ENCODE measurements around the gene KCNG2. TPM values are rescaled to one million over a fixed set of nuclear protein-coding genes. Genes with fewer than 3 reads are reported as not detected.

KCNG2 gene
- total and polyA plus RNA-seq, 2 donors (not counting 1 experiment from before 2014, with no cell fraction given) = not detected

DNA sequence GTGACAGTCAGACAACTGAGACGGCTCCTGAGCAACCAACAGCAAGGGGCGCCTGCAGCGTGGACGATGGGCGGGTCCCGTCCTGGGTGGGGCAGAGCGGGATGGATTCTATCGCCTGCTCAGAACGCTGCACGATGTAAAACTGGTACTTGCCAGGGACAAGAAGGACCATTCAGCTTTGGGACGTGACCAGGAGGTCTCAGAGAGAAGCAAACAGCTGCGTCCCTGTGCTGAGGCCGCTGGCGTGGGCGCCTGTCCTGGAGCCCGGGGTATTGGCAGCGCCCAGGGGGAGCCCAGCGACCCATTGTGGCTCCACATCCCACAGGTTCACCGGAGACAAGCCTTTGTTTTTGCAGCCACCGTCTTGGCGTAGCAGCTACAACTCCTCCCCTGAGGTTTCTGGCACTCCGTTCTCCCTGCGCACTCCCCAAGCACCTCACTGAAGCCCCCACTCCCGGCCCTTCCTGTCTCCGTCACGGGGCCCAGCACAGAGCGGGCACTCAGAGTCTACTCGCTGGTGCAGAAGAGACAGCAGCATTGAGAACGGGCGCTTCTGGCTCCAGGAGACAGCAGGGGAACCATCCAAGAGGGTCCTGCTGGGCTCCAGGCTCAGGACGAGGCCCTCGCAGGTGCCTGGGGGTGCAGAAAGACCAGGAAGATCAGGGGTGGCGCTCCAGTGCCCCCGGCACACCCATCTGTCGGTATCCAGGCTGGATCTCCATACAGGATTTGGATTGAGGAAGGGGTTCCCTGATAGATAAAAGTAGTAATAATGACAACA lies 22.1 kb upstream of the KCNG2 start:
- POLR2A ChIA-PET = no interaction called here

DNA sequence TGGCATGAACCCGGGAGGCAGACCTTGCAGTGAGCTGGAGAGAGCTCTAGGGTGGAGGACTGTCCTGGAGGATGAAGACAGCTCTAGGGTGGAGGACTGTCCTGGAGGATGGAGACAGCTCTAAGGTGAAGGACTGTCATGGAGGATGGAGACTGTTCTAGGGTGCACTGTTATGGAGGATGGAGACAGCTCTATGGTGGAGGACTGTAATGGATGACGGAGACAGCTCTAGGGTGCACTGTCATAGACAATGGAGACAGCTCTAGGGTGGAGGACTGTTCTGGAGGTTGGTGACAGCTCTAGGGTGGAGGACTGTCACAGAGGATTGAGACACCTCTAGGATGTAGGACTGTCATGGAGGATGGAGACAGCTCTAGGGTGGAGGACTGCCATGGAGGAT lies 21.1 kb upstream of the KCNG2 start:
- 100% methylated on average over 2 of the region's 2 CpGs for WGBS (ENCODE audit: insufficient coverage)
- ATAC-seq (ENCODE audit: low read depth) (no peak), DNase-seq (no peak)
- H2AFZ ChIP-seq (ENCODE audit: insufficient read depth, low read depth, low read length, poor library complexity, severe bottlenecking) = no peak overlapping the region
- no peak overlapping the region for H3K4me2 ChIP-seq (replicated peaks; ENCODE audit: low read depth, low read length, poor library complexity, severe bottlenecking)
- no peaks in the 10 kb centered on the region for H3K36me3 ChIP-seq (replicated peaks in 1 of 2; ENCODE audit: control extremely low read depth in 1 of 2, control insufficient read depth in 1 of 2, extremely low read depth in 1 of 2, insufficient read depth in 2 of 2, low read length in 1 of 2)
- Mint-ChIP-seq H3K27me3 (peaks cover 30% of the 10 kb centered on the region), H3K4me3 (no peak overlapping the region), H3K9me3 (ENCODE audit: insufficient read depth) (peaks cover 3% of the 10 kb centered on the region), H3K4me1 (no peaks in the 10 kb centered on the region), H3K27ac (no peak overlapping the region)
- TF ChIP-seq, protein P1, sequence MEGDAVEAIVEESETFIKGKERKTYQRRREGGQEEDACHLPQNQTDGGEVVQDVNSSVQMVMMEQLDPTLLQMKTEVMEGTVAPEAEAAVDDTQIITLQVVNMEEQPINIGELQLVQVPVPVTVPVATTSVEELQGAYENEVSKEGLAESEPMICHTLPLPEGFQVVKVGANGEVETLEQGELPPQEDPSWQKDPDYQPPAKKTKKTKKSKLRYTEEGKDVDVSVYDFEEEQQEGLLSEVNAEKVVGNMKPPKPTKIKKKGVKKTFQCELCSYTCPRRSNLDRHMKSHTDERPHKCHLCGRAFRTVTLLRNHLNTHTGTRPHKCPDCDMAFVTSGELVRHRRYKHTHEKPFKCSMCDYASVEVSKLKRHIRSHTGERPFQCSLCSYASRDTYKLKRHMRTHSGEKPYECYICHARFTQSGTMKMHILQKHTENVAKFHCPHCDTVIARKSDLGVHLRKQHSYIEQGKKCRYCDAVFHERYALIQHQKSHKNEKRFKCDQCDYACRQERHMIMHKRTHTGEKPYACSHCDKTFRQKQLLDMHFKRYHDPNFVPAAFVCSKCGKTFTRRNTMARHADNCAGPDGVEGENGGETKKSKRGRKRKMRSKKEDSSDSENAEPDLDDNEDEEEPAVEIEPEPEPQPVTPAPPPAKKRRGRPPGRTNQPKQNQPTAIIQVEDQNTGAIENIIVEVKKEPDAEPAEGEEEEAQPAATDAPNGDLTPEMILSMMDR (IDR thresholded peaks at IDR 0.05) = no peak
- no peak for TF ChIP-seq EZH2 (IDR thresholded peaks at IDR 0.05; ENCODE audit: borderline replicate concordance, insufficient read depth, low read depth, low read length, poor library complexity, severe bottlenecking)
- no peak overlapping the region for H3K4me3 ChIP-seq (ENCODE audit: control extremely low read depth in 1 of 5, extremely low read depth in 1 of 5, insufficient read depth in 1 of 5, low read depth in 2 of 5, low read length in 4 of 5)
- CTCF ChIA-PET = no interaction called here
- no peaks in the 10 kb centered on the region for H3K79me2 ChIP-seq (ENCODE audit: control insufficient read depth, insufficient read depth, low read length)
- no peaks in the 10 kb centered on the region for H3K4me1 ChIP-seq (ENCODE audit: control insufficient read depth in 2 of 2, insufficient read depth in 2 of 2, low read length in 2 of 2)
- no peak overlapping the region for H3K27ac ChIP-seq (ENCODE audit: low read length in 2 of 2)
- intact Hi-C loops (cut with micrococcal nuclease) = no loop called here
- H3K9ac ChIP-seq (ENCODE audit: low read length) = no peak overlapping the region
- H3K27me3 ChIP-seq (replicated peaks in 1 of 4; ENCODE audit: control extremely low read depth in 1 of 4, control insufficient read depth in 3 of 4, insufficient read depth in 4 of 4, low read length in 3 of 4) = peaks cover 0 to 17% (median 0%) of the 10 kb centered on the region in 4 experiments
- peaks cover 0 to 12% (median 0%) of the 10 kb centered on the region in 3 donors for H3K9me3 ChIP-seq (ENCODE audit: control extremely low read depth in 1 of 3, control insufficient read depth in 2 of 3, insufficient read depth in 1 of 3, low read length in 2 of 3)
- H4K20me1 ChIP-seq (ENCODE audit: control insufficient read depth, insufficient read depth, low read length, poor library complexity, severe bottlenecking) = no peaks in the 10 kb centered on the region
- POLR2A ChIA-PET = no interaction called here

More for the DNA sequence above, 22.1 kb upstream of the KCNG2 start:
- H3K27me3 ChIP-seq (replicated peaks in 1 of 4; ENCODE audit: control extremely low read depth in 1 of 4, control insufficient read depth in 3 of 4, insufficient read depth in 4 of 4, low read length in 3 of 4) = peaks cover 0 to 13% (median 0%) of the 10 kb centered on the region in 4 experiments
- H3K4me1 Mint-ChIP-seq = no peaks in the 10 kb centered on the region
- DNase-seq (no peak), ATAC-seq (ENCODE audit: low read depth) (no peak)
- CTCF ChIA-PET = no interaction called here
- TF ChIP-seq, protein P1 (IDR thresholded peaks at IDR 0.05) = no peak
- TF ChIP-seq EZH2 (IDR thresholded peaks at IDR 0.05; ENCODE audit: borderline replicate concordance, insufficient read depth, low read depth, low read length, poor library complexity, severe bottlenecking) = no peak
- H3K4me3 ChIP-seq (ENCODE audit: control extremely low read depth in 1 of 5, extremely low read depth in 1 of 5, insufficient read depth in 1 of 5, low read depth in 2 of 5, low read length in 4 of 5) = no peak overlapping the region
- H3K27ac ChIP-seq (ENCODE audit: low read length in 2 of 2) = no peak overlapping the region
- no peak overlapping the region for H2AFZ ChIP-seq (ENCODE audit: insufficient read depth, low read depth, low read length, poor library complexity, severe bottlenecking)
- 87% methylated on average over 32 of the region's 35 CpGs for WGBS (ENCODE audit: insufficient coverage)
- no peaks in the 10 kb centered on the region for H3K4me1 ChIP-seq (ENCODE audit: control insufficient read depth in 2 of 2, insufficient read depth in 2 of 2, low read length in 2 of 2)
- no peak overlapping the region for H3K4me3 Mint-ChIP-seq
- no peak overlapping the region for H3K4me2 ChIP-seq (replicated peaks; ENCODE audit: low read depth, low read length, poor library complexity, severe bottlenecking)
- H3K9me3 Mint-ChIP-seq (ENCODE audit: insufficient read depth) = peaks cover 3% of the 10 kb centered on the region
- peaks cover 0 to 17% (median 0%) of the 10 kb centered on the region in 3 donors for H3K9me3 ChIP-seq (ENCODE audit: control extremely low read depth in 1 of 3, control insufficient read depth in 2 of 3, insufficient read depth in 1 of 3, low read length in 2 of 3)
- no peak overlapping the region for H3K9ac ChIP-seq (ENCODE audit: low read length)
- peaks cover 30% of the 10 kb centered on the region for H3K27me3 Mint-ChIP-seq
- H3K27ac Mint-ChIP-seq = no peak overlapping the region
- no peaks in the 10 kb centered on the region for H3K36me3 ChIP-seq (replicated peaks in 1 of 2; ENCODE audit: control extremely low read depth in 1 of 2, control insufficient read depth in 1 of 2, extremely low read depth in 1 of 2, insufficient read depth in 2 of 2, low read length in 1 of 2)
- H3K79me2 ChIP-seq (ENCODE audit: control insufficient read depth, insufficient read depth, low read length) = no peaks in the 10 kb centered on the region
- intact Hi-C loops (cut with micrococcal nuclease) = no loop called here
- no peaks in the 10 kb centered on the region for H4K20me1 ChIP-seq (ENCODE audit: control insufficient read depth, insufficient read depth, low read length, poor library complexity, severe bottlenecking)
